Inferior parietal cortex (tissue), 1 donor: ENCODE measurements around the gene EPHA3.

Source experiments
- DNase-seq: peaks from one replicate; pipeline ENCODE4 v3.0.0-alpha.2; 2016; ENCODE audit errors: extremely low spot score

Gene EPHA3

DNA sequence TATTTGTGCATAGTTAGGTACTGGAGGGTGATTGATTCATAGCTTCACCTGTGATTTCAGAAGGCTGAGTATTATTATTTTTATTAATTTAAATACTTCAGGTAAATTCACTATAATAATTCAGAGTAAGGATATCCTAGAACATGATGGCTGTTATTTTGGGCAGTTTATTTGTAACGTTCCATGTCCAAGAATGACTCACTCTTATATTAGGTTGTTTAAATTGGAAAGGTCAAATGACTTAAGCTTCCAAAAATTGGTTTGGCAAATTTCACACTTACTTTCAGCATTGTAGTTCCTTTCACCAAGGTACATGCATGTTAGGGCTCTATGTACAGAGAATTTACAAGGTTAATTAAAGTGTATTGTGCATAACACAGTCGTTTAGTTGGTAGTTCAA is 120.2 kb downstream of the EPHA3 start:
- DNase-seq, result no peak

DNA sequence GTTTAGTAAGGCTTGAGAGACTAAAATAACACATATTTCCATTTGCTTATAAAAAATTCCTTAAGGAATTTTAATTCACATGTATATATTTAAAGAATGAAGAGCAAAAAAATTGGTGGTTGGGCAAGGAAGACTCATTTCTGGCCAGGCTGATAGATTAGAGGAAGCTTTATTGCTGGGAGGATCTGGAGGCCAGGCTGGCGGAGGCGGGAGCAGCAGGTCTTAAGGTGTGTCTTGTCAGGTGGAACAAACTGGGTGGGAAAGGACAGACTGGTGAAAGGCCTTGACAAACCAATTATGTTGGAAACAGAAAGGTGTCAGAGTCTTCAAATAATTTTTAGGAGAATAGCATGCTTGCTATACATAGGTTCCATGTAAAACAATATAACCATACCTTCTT is 124.7 kb downstream of the EPHA3 start:
- DNase-seq, result no peak

DNA sequence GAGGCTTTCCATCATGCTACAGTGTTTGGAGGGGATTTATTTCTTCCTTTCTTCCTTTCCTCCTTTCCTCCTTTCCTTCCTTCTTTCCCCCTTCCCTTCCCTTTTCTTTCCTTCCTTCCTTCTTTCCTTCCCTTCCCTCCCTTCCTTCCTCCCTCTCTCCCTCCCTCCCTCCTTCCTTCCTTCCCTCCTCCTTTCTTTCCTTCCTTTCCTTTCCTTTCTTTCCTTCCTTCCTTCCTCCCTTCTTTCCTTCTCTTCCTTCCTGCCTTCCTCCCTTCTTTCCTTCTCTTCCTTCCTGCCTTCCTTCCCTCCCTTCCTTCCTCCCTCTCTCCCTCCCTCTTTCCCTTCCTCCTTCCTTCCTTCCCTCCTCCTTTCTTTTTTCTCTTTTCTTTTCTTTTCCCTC is 127.2 kb downstream of the EPHA3 start:
- no peak for DNase-seq

DNA sequence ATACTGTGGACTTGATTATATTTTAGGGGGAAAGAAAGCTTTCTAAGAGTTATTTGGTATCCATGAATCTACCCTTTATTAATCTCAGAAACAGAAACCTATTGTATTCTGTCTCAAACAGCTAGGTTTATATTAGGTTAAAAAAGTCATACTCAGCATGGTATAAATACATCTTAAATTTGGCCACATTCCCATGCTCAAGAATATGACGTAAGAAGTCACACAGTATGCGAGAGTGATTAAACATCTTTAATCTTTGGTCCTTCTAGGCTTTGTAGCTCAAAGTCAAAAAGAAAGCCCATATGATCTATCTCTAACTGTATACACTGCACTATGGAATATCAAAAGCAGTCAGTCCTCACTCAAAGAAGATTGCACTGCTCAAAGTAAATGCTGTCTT is 131.4 kb downstream of the EPHA3 start:
- DNase-seq, result no peak

DNA sequence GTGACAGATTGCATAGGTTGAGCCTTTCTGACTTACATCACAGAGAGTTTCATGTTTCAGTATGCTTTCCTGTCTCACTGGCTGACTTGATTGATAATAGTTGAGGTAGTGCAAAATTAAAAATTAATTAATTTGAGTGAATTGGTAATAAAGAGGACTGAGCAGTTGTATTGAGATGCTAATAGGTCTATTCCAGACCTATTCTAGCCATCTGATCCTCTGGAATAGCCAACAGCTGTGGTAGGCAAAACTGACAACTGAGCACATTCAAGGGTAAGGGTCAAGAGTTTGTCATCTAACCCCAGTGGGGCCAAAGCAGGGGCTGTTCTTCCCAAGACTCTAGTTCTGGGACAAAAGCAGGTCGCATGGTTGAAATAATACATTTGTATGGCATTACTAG is 132.4 kb downstream of the EPHA3 start:
- no peak for DNase-seq

- no peak for DNase-seq
These were observed 138.2 kb downstream of the EPHA3 start for GRCh38 chr3:89245612-89246011.

- DNase-seq, result no peak
These were observed 138.9 kb downstream of the EPHA3 start for GRCh38 chr3:89246326-89246725.

- DNase-seq, result no peak
These were observed 143.3 kb downstream of the EPHA3 start for GRCh38 chr3:89250742-89251141.

GRCh38 chr3:89252016-89252415 is 144.6 kb downstream of the EPHA3 start:
- no peak for DNase-seq

DNA sequence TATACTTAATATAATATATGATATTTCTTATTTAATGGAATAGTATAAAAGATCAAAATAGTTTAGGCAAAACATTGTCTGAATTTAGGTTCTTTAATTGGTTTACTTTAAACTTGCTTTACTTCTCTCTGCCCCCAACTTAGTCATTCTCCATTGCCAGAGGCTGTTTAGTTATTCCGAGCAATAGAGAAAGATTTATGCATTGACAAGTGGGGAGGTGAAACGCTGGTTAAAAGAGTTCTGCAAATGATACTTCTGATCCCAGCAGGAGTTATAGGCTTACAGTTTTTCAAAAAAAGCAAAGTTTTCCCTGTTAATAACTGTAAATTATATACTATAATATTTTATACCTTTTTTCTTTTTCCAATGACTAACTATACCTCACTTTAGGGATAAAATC is 145.4 kb downstream of the EPHA3 start:
- DNase-seq, result no peak

GRCh38 chr3:89256395-89256794 is 149.0 kb downstream of the EPHA3 start:
- no peak for DNase-seq

DNA sequence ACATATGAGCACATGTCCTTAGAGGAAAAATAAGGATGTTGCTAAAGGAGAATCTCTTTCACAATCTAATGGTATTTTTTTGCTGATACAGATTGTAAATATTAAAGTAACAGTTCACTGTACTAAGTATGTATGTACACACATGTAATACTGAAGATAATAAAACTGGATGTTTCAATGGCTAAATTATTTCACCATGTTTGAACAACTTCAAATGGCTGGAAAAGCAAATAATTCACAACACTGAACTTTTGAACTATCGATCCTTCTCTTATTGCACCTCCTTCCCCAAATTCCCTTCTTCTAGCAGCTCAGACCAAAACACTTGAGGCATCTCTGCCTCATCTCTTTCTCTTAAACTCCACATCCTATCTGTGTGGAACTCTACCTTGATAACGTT is 149.5 kb downstream of the EPHA3 start:
- no peak for DNase-seq

- DNase-seq, result peak; percentile 20
These were observed 153.3 kb downstream of the EPHA3 start for GRCh38 chr3:89260721-89261120.

GRCh38 chr3:89261673-89262072 is 154.3 kb downstream of the EPHA3 start:
- no peak for DNase-seq

- DNase-seq, result no peak
These were observed 155.0 kb downstream of the EPHA3 start for GRCh38 chr3:89262309-89262929.

- DNase-seq, result no peak
These were observed 156.7 kb downstream of the EPHA3 start for GRCh38 chr3:89264037-89264560.

- no peak for DNase-seq
These were observed 158.7 kb downstream of the EPHA3 start for GRCh38 chr3:89266074-89266473.

GRCh38 chr3:89268059-89268458 is 160.6 kb downstream of the EPHA3 start:
- DNase-seq, result no peak

DNA sequence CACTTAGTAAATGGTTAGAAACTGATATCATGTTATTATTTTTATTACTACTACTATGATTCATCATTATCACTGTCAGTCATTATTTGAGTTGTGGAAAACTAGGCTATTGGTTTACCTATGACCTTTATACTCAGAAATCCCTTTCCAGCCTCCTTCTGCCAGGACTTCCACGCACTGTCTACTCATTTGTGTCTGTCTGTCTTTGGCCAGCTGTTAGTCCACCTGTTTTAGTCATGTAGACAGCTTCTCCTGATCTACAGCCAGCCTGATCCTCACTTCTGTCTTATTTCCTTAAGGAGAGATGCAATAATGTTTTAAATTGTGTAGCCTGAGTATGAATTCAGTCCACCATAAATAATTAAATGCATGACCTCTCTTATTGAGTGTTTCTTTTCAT is 162.8 kb downstream of the EPHA3 start:
- DNase-seq, result no peak

DNA sequence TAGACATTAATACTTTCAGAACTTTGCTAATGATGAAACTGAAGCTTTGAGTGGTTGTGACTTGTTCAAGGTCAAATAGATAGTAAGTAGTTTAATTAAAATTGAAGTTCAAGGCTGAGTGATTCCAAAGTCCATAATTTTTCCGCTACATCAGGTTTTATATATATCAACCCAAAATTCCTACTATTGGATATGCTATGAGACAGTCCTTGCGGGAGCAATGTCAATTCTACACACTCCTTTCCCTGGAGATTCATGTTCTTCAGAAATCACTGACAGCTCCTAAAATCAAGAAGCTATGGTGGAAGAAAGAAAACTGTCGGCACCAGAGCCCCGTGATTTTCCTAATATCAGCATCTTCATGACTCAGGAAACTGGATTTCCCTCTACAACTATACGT is 167.6 kb downstream of the EPHA3 start:
- no peak for DNase-seq

DNA sequence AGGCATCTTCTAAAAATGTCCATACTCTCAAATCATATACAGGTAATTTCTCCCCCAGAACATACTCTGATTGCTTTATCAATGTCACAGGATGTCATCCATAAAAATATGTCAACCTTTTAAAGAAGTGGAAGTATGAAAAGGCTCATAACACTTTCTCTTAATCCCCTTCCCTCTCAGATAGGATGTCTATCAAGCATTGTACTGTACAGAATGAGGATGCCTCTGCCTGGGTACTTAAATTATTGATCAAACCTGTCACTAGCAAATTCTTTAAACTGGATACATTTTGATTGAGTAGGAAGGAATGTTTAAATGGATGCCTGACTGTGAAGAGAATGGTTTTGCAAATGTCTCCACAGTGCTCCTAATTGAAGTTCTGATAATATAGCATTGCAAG is 168.7 kb downstream of the EPHA3 start:
- DNase-seq, result no peak

GRCh38 chr3:89278302-89279025 is 171.0 kb downstream of the EPHA3 start:
- no peak for DNase-seq

DNA sequence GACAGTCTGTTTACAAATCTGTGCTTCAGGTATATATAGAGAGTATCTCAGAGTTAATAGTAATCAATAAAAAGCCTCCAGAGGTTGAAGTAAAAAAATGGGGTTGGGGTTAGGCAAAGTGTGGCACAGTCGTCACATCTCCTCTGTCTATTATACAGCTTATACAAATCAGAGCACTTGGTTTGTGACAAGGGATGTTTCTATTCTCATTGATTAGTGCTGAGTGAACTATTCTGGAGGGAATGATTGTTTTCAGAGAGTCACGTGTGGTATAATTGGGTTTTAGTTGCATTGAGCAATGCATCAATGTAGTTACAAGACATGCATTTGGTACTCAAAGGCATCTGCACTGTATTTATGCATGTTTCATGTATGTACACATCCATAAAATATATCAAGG is 172.9 kb downstream of the EPHA3 start:
- DNase-seq, result no peak
